ENCODE data around the gene HCRTR2. TPM values are rescaled to one million over a fixed set of nuclear protein-coding genes. Genes with fewer than 3 reads are reported as not detected.

Gene HCRTR2
- total and polyA plus RNA-seq, 12 donors = 0.14 TPM; not detected in 11

DNA sequence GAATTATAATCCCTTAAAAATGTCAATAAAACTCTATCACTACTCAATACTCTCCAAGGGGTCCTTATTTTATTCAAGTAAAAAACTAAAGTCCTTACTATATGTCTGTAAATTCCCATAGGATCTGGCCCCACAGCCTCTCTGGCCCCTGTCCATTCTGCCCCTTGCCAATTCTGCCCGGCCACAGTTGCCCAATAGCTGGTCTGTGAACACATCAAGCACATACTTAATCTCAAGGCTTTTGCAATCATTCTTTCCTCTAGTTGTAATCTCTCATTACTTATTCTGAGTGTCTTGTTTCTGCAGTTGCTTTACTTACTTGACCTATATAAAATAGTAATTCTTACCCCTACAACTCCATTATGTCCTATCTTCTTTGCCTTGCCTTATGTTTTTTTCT is 130.4 kb downstream of the HCRTR2 start:
- H3K9me3 ChIP-seq = peaks cover 0 to 16% (median 0%) of the 10 kb centered on the region in 11 donors
- DNase-seq (no peak), ATAC-seq (no peak)
- 77 to 80% methylated on average over 1 of the region's 1 CpG for WGBS, 2 donors
- intact Hi-C loops (cut with DNase I) = no loop called here
- no peak overlapping the region for H3K27ac ChIP-seq
- no peaks in the 10 kb centered on the region for H3K36me3 ChIP-seq
- no peaks in the 10 kb centered on the region for H3K27me3 ChIP-seq
- TF ChIP-seq, protein P1, sequence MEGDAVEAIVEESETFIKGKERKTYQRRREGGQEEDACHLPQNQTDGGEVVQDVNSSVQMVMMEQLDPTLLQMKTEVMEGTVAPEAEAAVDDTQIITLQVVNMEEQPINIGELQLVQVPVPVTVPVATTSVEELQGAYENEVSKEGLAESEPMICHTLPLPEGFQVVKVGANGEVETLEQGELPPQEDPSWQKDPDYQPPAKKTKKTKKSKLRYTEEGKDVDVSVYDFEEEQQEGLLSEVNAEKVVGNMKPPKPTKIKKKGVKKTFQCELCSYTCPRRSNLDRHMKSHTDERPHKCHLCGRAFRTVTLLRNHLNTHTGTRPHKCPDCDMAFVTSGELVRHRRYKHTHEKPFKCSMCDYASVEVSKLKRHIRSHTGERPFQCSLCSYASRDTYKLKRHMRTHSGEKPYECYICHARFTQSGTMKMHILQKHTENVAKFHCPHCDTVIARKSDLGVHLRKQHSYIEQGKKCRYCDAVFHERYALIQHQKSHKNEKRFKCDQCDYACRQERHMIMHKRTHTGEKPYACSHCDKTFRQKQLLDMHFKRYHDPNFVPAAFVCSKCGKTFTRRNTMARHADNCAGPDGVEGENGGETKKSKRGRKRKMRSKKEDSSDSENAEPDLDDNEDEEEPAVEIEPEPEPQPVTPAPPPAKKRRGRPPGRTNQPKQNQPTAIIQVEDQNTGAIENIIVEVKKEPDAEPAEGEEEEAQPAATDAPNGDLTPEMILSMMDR (IDR thresholded peaks at IDR 0.05) = no peak
- H3K4me1 ChIP-seq = no peaks in the 10 kb centered on the region
- H3K4me3 ChIP-seq = no peak overlapping the region

DNA sequence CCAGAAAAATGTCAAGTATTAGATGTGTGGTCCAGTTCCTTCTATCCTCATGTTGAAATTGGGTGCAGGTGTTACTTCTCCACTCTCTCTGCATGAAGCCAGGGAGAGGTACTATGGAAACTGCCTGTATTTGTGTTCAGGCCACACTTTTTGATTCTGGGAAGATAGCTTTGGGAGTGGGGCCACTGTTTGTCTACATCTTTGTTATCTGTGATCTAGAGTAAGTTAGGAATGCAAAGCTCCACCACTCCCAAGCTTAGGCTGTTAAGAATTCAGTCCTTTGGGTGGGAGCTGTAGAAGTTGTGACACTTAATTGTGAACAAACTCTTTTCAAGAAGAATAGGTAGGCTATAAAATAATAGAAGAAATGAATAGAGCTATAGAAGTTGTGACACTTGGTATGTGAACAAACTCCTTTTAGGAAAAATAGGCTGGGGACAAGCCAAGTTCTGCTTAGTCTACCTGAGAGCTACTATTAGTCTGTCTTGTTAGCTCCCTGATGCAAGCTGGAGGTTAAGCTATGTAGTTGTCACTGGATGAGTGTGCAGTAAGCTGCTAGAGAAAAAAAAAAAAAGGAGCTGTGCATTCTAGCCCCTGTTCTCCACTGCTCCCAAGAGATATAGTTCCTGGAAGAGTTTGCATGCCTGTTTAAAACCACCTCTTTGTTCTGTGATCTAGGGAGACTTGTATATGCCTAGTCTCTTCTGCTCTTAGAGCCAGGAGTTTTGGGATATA is 145.8 kb downstream of the HCRTR2 start:
- no peaks in the 10 kb centered on the region for H3K4me1 ChIP-seq
- no peak overlapping the region for H3K4me3 ChIP-seq
- TF ChIP-seq, protein P1 (IDR thresholded peaks at IDR 0.05) = no peak
- H3K9me3 ChIP-seq = peaks cover 0 to 33% (median 0%) of the 10 kb centered on the region in 11 donors
- no peaks in the 10 kb centered on the region for H3K36me3 ChIP-seq
- H3K27ac ChIP-seq = no peak overlapping the region
- ATAC-seq = no peak
- no peak for DNase-seq
- H3K27me3 ChIP-seq = no peaks in the 10 kb centered on the region
- intact Hi-C loops (cut with DNase I) = no loop called here

DNA sequence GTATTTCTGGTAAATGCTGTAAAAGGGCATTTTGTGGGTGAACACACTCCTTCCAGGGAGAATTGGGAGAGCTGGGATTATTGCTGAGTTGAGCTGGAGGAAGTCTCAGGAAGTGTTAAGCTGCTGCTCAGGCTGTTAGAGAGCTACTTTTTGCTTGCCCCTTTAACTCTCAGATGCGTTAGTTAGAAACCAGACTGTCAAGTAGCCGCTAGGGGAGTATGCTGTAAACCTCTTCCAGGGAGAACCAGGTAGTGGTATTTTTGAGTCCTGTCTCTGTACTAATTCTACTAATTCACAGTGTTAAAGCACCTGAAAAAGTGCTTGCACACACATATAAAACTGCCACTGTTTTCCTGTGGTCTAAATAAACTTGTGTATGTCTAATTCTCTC is 146.4 kb downstream of the HCRTR2 start:
- H3K9me3 ChIP-seq = peaks cover 0 to 33% (median 0%) of the 10 kb centered on the region in 11 donors
- TF ChIP-seq, protein P1 (IDR thresholded peaks at IDR 0.05) = no peak
- no peak for DNase-seq
- H3K27ac ChIP-seq = no peak overlapping the region
- H3K4me1 ChIP-seq = no peaks in the 10 kb centered on the region
- no peak for ATAC-seq
- 38 to 62% methylated on average over 2 of the region's 2 CpGs for WGBS, 2 donors
- intact Hi-C loops (cut with DNase I) = no loop called here
- H3K27me3 ChIP-seq = no peaks in the 10 kb centered on the region
- H3K36me3 ChIP-seq = no peaks in the 10 kb centered on the region
- no peak overlapping the region for H3K4me3 ChIP-seq

DNA sequence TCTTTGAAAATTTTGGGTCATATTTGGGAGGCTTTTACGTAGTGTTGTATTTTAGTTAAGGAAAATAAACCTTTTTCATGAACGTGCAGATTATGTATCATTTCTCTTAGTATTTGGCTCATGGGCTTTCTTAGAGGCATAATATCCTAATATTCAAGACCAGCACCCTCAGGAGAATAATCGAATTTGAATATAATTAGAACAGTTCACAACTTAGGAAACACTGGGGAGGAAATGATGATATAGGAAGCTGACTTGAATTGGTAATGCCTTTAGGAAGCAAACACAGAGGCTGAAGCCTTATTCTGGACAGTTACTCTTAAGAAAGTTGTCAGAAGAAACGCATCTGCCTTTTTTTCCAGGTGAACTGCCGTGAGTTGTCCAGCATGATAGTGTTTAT is 152.9 kb downstream of the HCRTR2 start, which contains the start of gene GFRAL:
Gene GFRAL, plus strand, starts transcription at position 301 of the 400 bp plus-strand sequence. Its CDS starts 86 bp downstream, at position 387.
- Histone ChIP-seq H3K27ac (no peak within 1 kb of the TSS), H3K4me1 (no peaks in the 10 kb centered on the region), H3K36me3 (no peaks in the 10 kb centered on the region), H3K9me3 (no peaks in the 10 kb centered on the region), H3K4me3 (no peak within 1 kb of the TSS), H3K27me3 (no peaks in the 10 kb centered on the region)
- intact Hi-C loops (cut with DNase I) = no loop called here
- TF ChIP-seq, protein P1 (IDR thresholded peaks at IDR 0.05) = no peak
- WGBS, 2 donors = 72 to 77% methylated on average over 5 of the region's 5 CpGs
- ATAC-seq (no peak), DNase-seq (no peak)

Other genes starting within 250 kb of the HCRTR2 start
- gene GFRAL, start 153.0 kb downstream of the HCRTR2 start, total RNA-seq = not detected
- not detected for gene GFRAL, start 153.0 kb downstream of the HCRTR2 start, polyA plus RNA-seq

Measured in heart right ventricle (tissue), 16 donors.